DLD1 (cell line): ENCODE results near the gene SPEM2.

Source experiments
- in situ Hi-C: cut with HindIII; loops from 2 replicates; pipeline ENCODE4 v1.10.0; 2017; ENCODE audit warnings: low sequenced_read_pairs

Gene SPEM2

GRCh38 chr17:7425316-7425715 is at the start of gene SPEM2:
Gene SPEM2 (plus strand): TSS chr17:7425616. CDS start chr17:7425689, 73 bp downstream.
- in situ Hi-C loops: no loop called here

GRCh38 chr17:7379134-7379533 is 46.3 kb upstream of the SPEM2 start:
- in situ Hi-C loops: no loop called here

- in situ Hi-C loops: no loop called here
Observed at GRCh38 chr17:7380321-7380720, 45.1 kb upstream of the SPEM2 start.

GRCh38 chr17:7380855-7381683 is 44.3 kb upstream of the SPEM2 start, which contains the start of gene TNK1:
Gene TNK1 (plus strand): TSS chr17:7381089. CDS start chr17:7382927, 1,838 bp downstream.
- in situ Hi-C loops: no loop called here

- in situ Hi-C loops: no loop called here
Observed at GRCh38 chr17:7382901-7383300, 42.5 kb upstream of the SPEM2 start.

GRCh38 chr17:7383371-7383741 is 42.1 kb upstream of the SPEM2 start:
- in situ Hi-C loops: no loop called here

GRCh38 chr17:7383742-7384488 is 41.5 kb upstream of the SPEM2 start:
- in situ Hi-C loops: no loop called here

- in situ Hi-C loops: no loop called here
Observed at GRCh38 chr17:7384489-7385081, 40.8 kb upstream of the SPEM2 start.

- in situ Hi-C loops: no loop called here
Observed at GRCh38 chr17:7388856-7389255, 36.6 kb upstream of the SPEM2 start.

- in situ Hi-C loops: no loop called here
Observed at GRCh38 chr17:7389924-7390910, 35.2 kb upstream of the SPEM2 start.

- in situ Hi-C loops: no loop called here
Observed at GRCh38 chr17:7391307-7391706, 34.1 kb upstream of the SPEM2 start.

- in situ Hi-C loops: no loop called here
Observed at GRCh38 chr17:7392696-7393612, 32.5 kb upstream of the SPEM2 start.

GRCh38 chr17:7393613-7394451 is 31.6 kb upstream of the SPEM2 start:
- in situ Hi-C loops: no loop called here

GRCh38 chr17:7394452-7395191 is 30.8 kb upstream of the SPEM2 start, which contains the start of gene PLSCR3:
Gene PLSCR3 (minus strand): TSS chr17:7394525. CDS start chr17:7394110, 415 bp downstream.
- in situ Hi-C loops: no loop called here

GRCh38 chr17:7396147-7396546 is 29.3 kb upstream of the SPEM2 start:
- in situ Hi-C loops: no loop called here

GRCh38 chr17:7398612-7399011 is 26.8 kb upstream of the SPEM2 start:
- in situ Hi-C loops: no loop called here

GRCh38 chr17:7403043-7403726 is 22.2 kb upstream of the SPEM2 start:
- in situ Hi-C loops: no loop called here
